Activated T-cell treated with anti-CD3 and anti-CD28 coated beads, Interleukin-2, amount 50 U/mL, for 24 hours (primary cell): Measurements from ENCODE around the gene MGRN1.

ENCODE experiments used
- DNase-seq: peaks from one replicate; pipeline ENCODE4 v3.0.0-alpha.2; 2020
- H3K27ac Mint-ChIP-seq: 2 replicates; pipeline ENCODE4 v1.8.0; 2020; ENCODE audit warnings: mild to moderate bottlenecking, mixed read lengths
- H3K27me3 Mint-ChIP-seq: 2 replicates; pipeline ENCODE4 v1.8.0; 2020; ENCODE audit warnings: mixed read lengths
- H3K36me3 Mint-ChIP-seq: 2 replicates; pipeline ENCODE4 v1.8.0; 2020; ENCODE audit warnings: low read depth, mixed read lengths
- H3K4me1 Mint-ChIP-seq: 2 replicates; pipeline ENCODE4 v1.8.0; 2020; ENCODE audit warnings: low read depth, mixed read lengths
- H3K4me3 Mint-ChIP-seq: 2 replicates; pipeline ENCODE4 v1.8.0; 2020; ENCODE audit warnings: mild to moderate bottlenecking, moderate library complexity, mixed read lengths
- H3K9me3 Mint-ChIP-seq: 2 replicates; pipeline ENCODE4 v1.8.0; 2020; ENCODE audit warnings: mixed read lengths

Gene MGRN1

DNA sequence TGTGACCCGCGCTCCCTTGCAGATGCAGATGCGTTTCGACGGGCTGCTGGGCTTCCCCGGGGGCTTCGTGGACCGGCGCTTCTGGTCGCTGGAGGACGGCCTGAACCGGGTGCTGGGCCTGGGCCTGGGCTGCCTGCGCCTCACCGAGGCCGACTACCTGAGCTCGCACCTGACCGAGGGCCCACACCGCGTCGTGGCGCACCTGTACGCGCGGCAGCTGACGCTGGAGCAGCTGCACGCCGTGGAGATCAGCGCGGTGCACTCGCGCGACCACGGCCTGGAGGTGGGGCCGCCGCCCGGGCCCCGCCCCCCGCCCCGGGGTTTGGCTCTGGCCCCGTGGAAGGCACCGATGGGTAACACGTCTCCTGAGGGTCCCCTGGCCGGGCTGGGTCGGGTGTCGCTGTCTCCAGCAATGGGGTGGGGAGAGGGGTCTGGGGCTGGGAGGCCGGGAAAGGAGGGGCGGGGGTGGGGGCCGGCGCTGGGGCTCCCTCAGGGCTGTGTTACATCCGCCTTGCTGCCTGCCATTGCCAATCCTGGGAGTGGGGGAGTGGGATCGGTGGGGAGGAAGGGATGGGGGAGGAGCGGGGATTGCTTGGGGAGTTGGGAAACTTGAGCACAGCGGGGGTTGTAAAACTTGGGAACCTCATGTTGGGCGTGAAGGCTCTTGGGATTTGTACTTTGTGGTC, 69.5 kb downstream of the MGRN1 start:
- H3K36me3 Mint-ChIP-seq = peaks cover 43% of the 10 kb centered on the region
- H3K27me3 Mint-ChIP-seq = no peaks in the 10 kb centered on the region
- H3K4me3 Mint-ChIP-seq = peak overlapping the region; percentile 82
- DNase-seq = peak; percentile 68
- H3K27ac Mint-ChIP-seq = peak overlapping the region; percentile 89
- H3K9me3 Mint-ChIP-seq = no peaks in the 10 kb centered on the region
- peaks cover 20% of the 10 kb centered on the region for H3K4me1 Mint-ChIP-seq

DNA sequence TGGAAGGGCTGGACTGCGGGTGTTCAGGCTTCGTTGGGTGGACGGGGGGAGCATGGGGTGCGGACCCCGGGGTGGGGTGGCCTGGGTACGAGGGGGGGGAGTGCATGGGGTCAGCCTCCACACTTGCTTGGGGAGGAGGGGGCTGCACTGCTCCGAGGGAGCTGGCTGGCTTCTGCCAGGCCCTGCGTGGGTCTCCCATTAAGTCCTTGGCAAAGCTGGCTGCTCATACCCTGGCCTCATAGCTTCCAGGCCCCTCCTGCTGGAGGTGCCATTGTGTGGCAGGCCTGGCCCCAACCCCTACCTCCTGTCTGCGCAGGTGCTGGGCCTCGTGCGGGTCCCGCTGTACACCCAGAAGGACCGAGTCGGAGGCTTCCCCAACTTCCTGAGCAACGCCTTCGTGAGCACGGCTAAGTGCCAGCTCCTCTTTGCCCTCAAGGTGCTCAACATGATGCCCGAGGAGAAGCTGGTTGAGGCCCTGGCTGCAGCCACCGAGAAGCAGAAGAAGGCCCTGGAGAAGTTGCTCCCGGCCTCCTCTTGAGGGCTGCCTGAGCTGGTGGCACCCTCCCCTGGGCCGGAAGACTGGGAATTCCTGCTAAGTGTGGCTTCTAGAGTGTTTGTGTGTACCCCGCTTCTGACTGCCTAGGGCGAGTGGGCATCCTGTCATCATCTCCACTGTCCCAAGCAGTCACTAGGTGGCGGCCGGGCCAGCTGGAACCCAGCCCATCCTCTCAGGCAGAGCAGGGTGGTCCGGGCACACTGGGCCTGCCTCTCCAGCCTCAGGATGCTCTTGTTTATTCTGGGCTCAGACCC, 70.2 kb downstream of the MGRN1 start:
- peaks cover 27% of the 10 kb centered on the region for H3K4me1 Mint-ChIP-seq
- no peaks in the 10 kb centered on the region for H3K27me3 Mint-ChIP-seq
- peak overlapping the region; percentile 82 for H3K4me3 Mint-ChIP-seq
- peaks cover 50% of the 10 kb centered on the region for H3K36me3 Mint-ChIP-seq
- DNase-seq = no peak
- H3K27ac Mint-ChIP-seq = peak overlapping the region; percentile 89
- no peaks in the 10 kb centered on the region for H3K9me3 Mint-ChIP-seq

DNA sequence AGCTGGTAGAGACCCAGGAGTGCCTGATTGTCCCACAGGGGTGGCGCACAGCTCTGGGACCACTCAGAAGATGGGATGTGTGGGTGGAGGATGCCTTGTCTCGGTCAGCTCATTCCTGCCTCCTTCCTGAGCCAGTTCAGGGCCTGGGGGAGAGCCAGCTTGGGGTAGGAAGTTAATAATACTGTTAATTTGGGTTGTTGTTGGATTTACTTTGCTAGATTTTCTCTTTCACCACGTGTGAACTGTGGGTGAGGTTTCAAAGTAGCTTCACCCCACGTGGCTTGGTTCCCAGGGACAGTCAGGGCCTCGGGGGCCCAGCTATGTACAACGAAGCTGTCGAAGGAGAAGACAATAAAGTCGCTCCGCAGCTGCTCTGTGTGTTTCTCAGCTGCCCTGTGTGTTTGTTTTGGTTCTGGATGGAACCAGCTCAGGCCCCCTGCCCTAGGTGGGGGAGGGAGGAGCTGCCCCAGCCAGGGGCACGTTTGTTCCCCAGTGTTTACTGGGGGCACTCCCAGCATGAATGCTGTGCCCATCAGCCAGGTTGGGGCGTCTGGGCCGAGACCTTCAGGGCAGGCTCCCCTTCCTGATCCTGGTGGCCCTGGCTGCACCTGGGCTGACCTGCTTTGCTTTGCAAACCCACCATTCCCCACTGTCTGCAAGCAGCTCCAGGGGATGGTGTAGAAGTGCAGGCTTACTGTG, 71.0 kb downstream of the MGRN1 start:
- Mint-ChIP-seq H3K4me3 (peak overlapping the region; percentile 82), H3K27ac (peak overlapping the region; percentile 84), H3K9me3 (no peaks in the 10 kb centered on the region), H3K36me3 (peaks cover 52% of the 10 kb centered on the region), H3K4me1 (peaks cover 35% of the 10 kb centered on the region), H3K27me3 (no peaks in the 10 kb centered on the region)
- DNase-seq = no peak

DNA sequence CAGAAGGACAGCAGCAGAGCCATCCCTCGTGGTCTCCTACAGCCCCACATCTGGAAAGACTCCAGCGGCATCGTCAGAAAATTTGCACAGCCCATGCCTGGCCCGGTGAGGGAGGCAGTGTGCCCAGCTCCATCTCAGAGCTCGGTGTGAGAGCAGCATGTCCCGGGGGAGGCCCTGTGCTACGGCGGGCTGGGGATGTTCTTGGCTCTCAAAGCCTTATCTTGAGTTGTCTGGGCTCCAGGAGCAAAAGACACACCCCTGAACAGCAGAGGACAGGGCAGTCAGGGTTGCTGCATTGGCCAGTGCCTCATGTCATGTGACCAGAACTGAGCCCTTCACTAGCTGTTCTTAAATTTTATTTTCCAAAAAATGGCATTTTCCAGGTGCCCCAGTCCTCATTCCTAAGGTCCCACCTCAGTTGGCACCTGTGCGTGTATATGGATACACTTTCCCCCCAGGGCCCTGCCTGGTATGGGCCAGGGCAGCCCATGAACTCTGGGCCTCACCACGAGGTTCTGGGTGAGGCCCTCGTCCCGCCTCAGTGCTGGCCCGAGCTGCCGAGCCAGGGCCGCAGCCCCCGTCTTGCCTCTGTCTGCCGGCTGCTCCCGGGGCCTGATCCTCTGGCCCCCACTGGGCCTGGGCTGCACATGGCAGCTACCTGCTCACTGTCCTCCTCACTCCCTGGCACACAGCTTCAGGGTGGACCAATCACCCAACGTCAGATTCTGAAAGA, 71.7 kb downstream of the MGRN1 start:
- no peak for DNase-seq
- H3K9me3 Mint-ChIP-seq = no peaks in the 10 kb centered on the region
- H3K4me1 Mint-ChIP-seq = peaks cover 38% of the 10 kb centered on the region
- H3K27ac Mint-ChIP-seq = peak overlapping the region; percentile 84
- H3K36me3 Mint-ChIP-seq = peaks cover 59% of the 10 kb centered on the region
- peak overlapping the region; percentile 23 for H3K4me3 Mint-ChIP-seq
- no peaks in the 10 kb centered on the region for H3K27me3 Mint-ChIP-seq

DNA sequence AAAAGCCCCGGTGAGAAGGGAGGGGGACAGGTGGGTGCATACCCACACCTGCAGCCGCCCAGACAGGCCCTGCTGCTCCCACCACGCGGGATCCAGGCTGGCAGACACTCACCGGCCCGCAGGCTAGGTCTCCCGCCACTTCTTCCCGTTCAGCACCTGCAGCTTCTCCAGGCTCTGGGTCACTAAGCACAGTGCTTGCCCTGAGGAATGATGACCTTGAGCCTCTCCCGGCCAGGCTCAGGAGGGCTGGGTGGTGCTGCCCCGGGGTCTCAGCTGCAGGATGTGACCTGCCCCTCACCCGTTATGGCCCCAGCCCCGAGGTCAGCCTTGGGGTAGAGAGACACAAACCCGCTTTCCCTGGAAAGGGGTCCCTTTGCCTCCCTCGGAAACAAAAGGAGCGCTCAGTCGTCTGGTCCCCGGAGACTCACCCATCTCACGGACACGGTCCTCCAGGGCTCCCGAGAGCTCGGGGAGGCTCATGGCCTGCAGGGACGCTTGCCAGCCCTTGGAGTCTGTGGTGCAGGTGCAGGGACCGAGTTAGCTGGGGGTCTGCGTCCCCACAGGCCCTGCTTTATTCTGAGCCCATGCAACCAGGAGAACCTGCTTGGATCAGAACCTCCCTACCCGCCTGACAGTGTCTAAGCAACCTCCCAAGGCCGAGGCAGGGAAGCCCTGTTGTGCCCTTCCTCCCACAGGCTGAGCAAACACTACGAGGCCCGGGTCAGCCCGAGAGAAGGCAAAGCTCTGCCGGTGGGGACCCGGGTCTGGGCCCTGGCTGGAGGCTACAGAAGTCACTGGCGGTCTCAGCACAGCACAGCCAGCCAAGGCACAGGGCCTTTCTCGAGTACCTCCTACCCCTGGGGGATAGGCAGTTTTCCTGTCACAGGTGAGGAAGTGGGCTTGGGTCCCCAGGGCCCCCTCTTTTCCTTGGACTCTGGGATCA, 72.5 kb downstream of the MGRN1 start:
- Mint-ChIP-seq H3K36me3 (peaks cover 65% of the 10 kb centered on the region), H3K4me3 (no peak overlapping the region), H3K27ac (peak overlapping the region; percentile 6), H3K9me3 (no peaks in the 10 kb centered on the region), H3K27me3 (no peaks in the 10 kb centered on the region), H3K4me1 (peaks cover 38% of the 10 kb centered on the region)
- no peak for DNase-seq

DNA sequence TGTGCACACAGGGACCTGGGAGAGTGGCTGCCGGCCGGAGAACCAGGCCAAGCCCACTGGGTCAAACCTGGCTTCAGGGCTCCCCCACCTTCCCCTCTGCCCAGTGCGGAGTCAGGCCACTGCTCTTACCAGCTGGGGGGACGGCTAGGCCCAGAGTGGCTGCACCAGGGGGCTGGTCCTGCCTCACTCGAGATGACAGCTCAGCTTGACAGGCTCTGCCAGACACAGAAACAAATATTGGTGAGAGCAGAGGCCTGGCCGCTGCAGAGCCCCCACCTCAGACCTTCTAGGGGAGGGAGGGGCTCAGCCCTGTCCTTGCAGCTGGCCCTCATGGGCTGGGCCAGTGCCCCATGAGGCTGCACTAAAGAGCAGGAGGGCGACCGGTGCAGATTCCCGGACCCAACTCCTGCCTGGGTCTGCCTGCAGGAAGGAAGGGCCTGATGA, 73.2 kb downstream of the MGRN1 start:
- Mint-ChIP-seq H3K27ac (no peak overlapping the region), H3K36me3 (peaks cover 68% of the 10 kb centered on the region), H3K27me3 (no peaks in the 10 kb centered on the region), H3K4me1 (peaks cover 31% of the 10 kb centered on the region), H3K9me3 (no peaks in the 10 kb centered on the region), H3K4me3 (no peak overlapping the region)
- no peak for DNase-seq

DNA sequence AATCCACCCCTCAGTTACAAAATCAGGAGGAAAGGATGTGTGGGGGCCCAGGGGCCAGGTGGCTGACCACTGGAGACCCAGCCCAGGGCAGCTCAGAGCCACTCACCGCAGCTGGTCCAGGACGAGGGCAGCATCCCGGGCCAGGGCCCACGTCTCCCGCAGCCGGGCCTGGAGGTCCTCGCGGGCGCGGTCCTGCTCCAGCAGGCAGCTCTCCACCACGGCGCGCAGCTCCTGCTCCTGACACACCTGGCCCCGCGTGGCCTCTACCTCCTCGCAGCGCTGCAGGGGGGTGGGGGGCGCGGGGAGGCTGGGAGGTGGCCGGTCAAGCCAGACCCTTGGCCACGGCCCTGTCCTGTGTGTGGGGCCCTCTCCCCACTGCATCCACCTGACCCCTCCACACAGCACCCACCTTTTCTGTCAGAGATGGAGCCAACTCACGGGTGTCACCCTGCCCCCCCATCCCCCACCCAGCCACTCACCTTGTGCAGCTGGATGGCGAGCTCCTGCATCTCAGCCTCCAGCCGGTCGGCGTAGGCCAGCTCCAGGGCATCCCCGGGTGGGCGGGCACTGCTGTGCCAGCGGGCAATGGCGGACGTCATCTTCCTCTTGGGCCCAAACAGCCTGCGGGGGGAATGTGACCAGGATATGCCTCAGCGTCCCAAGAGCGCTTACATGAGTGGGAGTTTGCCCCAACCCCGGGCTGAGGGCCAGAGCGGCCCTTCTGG, 73.9 kb downstream of the MGRN1 start:
- Mint-ChIP-seq H3K36me3 (peaks cover 70% of the 10 kb centered on the region), H3K27ac (no peak overlapping the region), H3K27me3 (no peaks in the 10 kb centered on the region), H3K4me3 (no peak overlapping the region), H3K9me3 (no peaks in the 10 kb centered on the region), H3K4me1 (peaks cover 28% of the 10 kb centered on the region)
- DNase-seq = no peak

DNA sequence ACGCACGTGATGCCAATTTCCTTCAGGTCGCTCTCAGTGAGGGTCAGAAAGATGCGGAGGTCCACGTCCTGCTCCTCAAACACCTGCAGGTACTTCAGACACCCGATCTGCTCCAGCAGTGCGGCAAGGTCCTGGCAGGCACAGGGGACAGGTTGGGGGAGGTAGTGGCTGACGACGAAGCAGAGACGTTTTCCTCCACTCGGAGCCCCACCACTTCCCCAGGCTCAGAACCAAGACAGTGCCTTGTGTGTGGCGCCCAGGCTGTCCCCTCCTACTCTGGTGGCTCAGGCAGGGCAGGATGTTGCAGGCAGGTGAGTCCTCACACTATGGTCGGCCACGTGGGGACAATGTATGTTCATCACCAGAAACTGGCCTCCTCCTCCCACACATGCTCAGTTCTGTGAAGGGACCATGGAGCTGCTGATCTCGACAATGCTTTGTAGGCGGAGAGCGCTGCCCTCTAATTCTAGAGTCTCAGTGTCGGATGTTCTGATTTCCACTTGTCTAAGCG, 74.5 kb downstream of the MGRN1 start:
- peak overlapping the region; percentile 59 for H3K27ac Mint-ChIP-seq
- no peak for DNase-seq
- H3K4me1 Mint-ChIP-seq = peaks cover 28% of the 10 kb centered on the region
- H3K36me3 Mint-ChIP-seq = peaks cover 75% of the 10 kb centered on the region
- H3K9me3 Mint-ChIP-seq = no peaks in the 10 kb centered on the region
- H3K4me3 Mint-ChIP-seq = no peak overlapping the region
- no peaks in the 10 kb centered on the region for H3K27me3 Mint-ChIP-seq

DNA sequence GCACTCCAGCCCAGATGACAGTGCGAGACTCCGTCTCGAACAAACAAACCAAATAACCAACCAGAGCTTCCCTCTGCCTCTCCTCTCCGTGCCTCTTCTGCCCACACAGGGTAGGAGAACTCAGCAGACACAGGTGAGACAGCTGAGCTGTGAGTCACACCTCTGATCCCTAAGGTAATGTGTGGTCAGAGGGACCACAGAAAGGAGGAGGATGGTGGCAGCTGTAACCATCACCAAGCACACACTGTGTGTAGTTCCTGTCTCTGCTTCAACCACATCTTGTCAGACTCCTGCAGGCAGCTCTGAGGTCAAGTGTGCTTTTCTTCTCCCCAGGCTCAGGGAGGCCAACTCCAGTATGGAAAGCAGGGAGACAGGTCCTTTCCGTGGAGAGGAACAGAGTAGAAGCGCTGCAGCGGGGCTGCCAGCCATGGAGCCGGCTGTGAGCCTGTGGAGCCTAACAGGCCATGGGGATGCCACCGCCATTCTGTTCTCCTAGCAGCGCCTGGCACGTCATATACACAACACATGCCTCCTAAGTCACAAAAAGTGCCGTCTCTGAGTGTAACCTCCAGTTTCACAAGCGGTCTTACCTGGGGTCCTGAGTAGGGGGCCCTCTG, 75.9 kb downstream of the MGRN1 start:
- DNase-seq = peak; percentile 41
- no peak overlapping the region for H3K4me3 Mint-ChIP-seq
- peaks cover 81% of the 10 kb centered on the region for H3K36me3 Mint-ChIP-seq
- H3K9me3 Mint-ChIP-seq = no peaks in the 10 kb centered on the region
- peaks cover 20% of the 10 kb centered on the region for H3K4me1 Mint-ChIP-seq
- peak overlapping the region; percentile 66 for H3K27ac Mint-ChIP-seq
- no peaks in the 10 kb centered on the region for H3K27me3 Mint-ChIP-seq

DNA sequence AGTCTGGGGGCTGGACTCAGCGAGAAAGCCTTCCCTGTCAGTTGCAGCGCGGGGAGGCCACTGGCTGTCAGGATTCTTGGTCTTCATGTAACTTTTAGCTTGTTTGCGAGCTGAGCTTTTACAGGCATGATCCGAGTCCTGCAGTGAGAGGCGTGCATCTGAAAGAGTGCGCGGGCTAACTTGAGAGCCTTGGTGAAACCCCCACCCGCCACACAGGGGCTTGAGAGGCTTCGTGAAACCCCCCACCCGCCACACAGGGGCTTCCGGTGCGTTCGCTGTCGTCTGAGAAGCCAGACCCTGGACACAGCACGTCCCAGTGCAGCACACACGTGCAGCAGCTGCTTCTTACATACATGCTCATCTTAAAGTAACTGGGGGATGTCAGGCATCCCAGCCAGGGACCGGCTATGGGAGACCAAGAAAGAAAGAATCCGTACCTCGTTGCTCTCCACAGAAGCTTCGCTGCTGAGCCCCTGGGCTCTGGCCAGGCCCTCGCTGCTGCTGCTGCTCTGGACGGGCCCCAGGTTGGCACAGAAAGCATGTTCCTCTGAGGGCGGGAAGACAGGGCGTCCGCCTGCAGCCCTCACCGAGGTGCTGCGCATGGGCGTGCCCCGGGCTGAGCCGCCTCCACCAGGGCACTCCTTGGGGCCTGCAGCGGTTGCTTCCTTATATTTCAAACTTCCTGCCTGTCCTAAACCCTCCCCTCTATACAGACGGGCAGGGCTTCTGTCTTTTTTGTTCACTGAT, 76.5 kb downstream of the MGRN1 start:
- H3K9me3 Mint-ChIP-seq = no peaks in the 10 kb centered on the region
- H3K27ac Mint-ChIP-seq = no peak overlapping the region
- no peak for DNase-seq
- H3K4me1 Mint-ChIP-seq = peaks cover 18% of the 10 kb centered on the region
- H3K27me3 Mint-ChIP-seq = no peaks in the 10 kb centered on the region
- peaks cover 76% of the 10 kb centered on the region for H3K36me3 Mint-ChIP-seq
- H3K4me3 Mint-ChIP-seq = no peak overlapping the region

DNA sequence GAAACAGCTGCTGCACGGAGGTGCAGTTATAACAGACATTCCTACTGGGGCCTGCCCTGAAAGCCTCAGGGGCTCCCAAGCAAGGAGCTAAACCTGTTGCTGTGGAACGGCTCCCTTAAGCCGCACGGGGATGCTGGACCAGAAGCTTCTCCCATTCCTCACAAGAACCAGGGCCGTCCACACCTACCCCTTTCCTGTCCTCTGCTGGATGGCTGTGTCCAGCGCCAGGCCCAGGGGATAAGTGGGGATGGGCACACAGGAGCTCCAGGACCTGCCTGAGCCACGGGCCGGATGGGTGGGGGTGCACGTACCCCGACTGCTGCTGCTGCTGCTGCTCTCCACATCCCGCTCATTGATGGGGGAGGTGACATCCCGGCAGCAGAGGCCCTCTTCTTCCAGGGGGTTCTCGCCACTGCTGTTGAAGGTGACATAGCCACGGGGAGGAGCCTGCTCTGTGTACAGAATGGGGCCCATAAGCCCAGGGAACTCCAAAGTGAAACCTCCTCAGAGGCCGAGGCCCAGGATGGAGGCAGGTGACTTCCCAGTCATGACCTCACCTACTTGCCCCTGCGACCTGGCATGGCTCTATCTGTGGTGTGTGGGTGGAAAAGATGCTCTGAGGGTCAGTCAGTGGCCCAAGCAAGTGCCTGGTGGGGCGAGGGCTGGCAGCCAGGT, 77.3 kb downstream of the MGRN1 start:
- H3K36me3 Mint-ChIP-seq = peaks cover 74% of the 10 kb centered on the region
- no peaks in the 10 kb centered on the region for H3K27me3 Mint-ChIP-seq
- H3K4me3 Mint-ChIP-seq = no peak overlapping the region
- H3K27ac Mint-ChIP-seq = peak overlapping the region; percentile 35
- no peak for DNase-seq
- H3K9me3 Mint-ChIP-seq = no peaks in the 10 kb centered on the region
- H3K4me1 Mint-ChIP-seq = peaks cover 18% of the 10 kb centered on the region

DNA sequence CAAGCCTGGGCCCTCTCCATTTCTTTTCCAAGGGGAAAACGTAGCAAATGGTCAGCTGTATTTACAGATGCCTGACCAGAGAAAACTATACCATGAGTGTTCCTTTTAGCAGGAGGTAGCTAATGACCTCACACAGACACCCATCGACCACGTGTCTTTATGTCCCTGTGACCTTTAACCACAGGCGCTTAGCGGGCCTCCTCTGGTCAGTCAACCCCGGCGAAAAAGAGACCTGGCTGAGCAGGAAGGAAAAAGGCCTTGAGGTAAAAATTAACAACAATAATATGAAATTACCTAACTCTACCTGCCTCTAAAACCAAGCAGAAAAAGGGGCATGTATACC, 77.8 kb downstream of the MGRN1 start:
- Mint-ChIP-seq H3K4me3 (no peak overlapping the region), H3K27me3 (no peaks in the 10 kb centered on the region), H3K27ac (peak overlapping the region; percentile 35), H3K9me3 (no peaks in the 10 kb centered on the region), H3K4me1 (peaks cover 18% of the 10 kb centered on the region), H3K36me3 (peaks cover 73% of the 10 kb centered on the region)
- no peak for DNase-seq
